H1 (cell line): ENCODE results near the gene OSMR. TPM values are rescaled to one million over a fixed set of nuclear protein-coding genes. Genes with fewer than 3 reads are reported as not detected.

Experiments used
- CTCF ChIA-PET: fragments of 300-600 bp; sonication (Branson Sonifier 250); formaldehyde crosslinking; loops from one replicate; lab custom pipeline; 2021; ENCODE audit not compliant: partially characterized antibody; lab: Charles Lee
- POLR2A ChIA-PET: fragments of 300-600 bp; sonication (Branson Sonifier 250); formaldehyde crosslinking; loops from one replicate; lab custom pipeline; 2021; ENCODE audit warnings: inconsistent platforms; ENCODE audit not compliant: partially characterized antibody; lab: Charles Lee
- DNase-seq, 2 experiments: peaks; one replicate each; pipeline versions ENCODE4 v3.0.0 to v3.0.0-alpha.2; 2010 to 2022; ENCODE audit warnings: low spot score in 2 of 2, low read depth in 1 of 2, mixed read lengths in 1 of 2
- FAIRE-seq: peaks from 2 replicates; lab custom pipeline; 2011; peaks lifted over from hg19 to GRCh38; lab: Jason Lieb, UNC
- H2AFZ ChIP-seq: 2 replicates; pipeline ENCODE4 v1.8.1; 2012; ENCODE audit warnings: low read length, inconsistent platforms
- H2AK5ac ChIP-seq: 2 replicates; pipeline ENCODE4 v1.6.1; 2013; ENCODE audit warnings: low read depth, low read length
- H2BK120ac ChIP-seq: replicated peaks from 2 replicates; pipeline ENCODE3; 2013; ENCODE audit warnings: low read depth, low read length, inconsistent platforms
- H2BK12ac ChIP-seq: 2 replicates; pipeline ENCODE4 v1.6.1; 2013; ENCODE audit warnings: low read depth, low read length
- H2BK15ac ChIP-seq: 2 replicates; pipeline ENCODE4 v1.6.1; 2013; ENCODE audit warnings: low read length
- H2BK20ac ChIP-seq: 2 replicates; pipeline ENCODE4 v1.6.1; 2013; ENCODE audit warnings: low read length
- H2BK5ac ChIP-seq: 2 replicates; pipeline ENCODE4 v1.6.1; 2013; ENCODE audit warnings: low read depth, low read length
- H3K14ac ChIP-seq: 2 replicates; pipeline ENCODE4 v1.6.1; 2013; ENCODE audit warnings: inconsistent platforms; ENCODE audit not compliant: insufficient read length
- H3K18ac ChIP-seq: 2 replicates; pipeline ENCODE4 v1.6.1; 2013; ENCODE audit warnings: low read length; ENCODE audit errors: extremely low read depth
- H3K23ac ChIP-seq: 2 replicates; pipeline ENCODE4 v1.6.1; 2013; ENCODE audit warnings: inconsistent platforms; ENCODE audit not compliant: insufficient read length
- H3K23me2 ChIP-seq: 2 replicates; pipeline ENCODE4 v1.6.1; 2013; ENCODE audit warnings: low read depth, low read length
- H3K27ac ChIP-seq: 2 replicates; pipeline ENCODE4 v1.6.1; 2011; ENCODE audit warnings: low read depth, low read length, inconsistent platforms
- H3K27me3 ChIP-seq, 4 experiments: replicated peaks in 1 of 4; 1 replicate in 1 of 4; 2 replicates in 3 of 4; pipeline versions ENCODE4 v1.6.1 to v1.8.1; 2011 to 2013; ENCODE audit warnings: low read length in 3 of 4, mild to moderate bottlenecking in 3 of 4, inconsistent platforms in 2 of 4, mixed read lengths in 2 of 4, moderate library complexity in 1 of 4; ENCODE audit not compliant: control insufficient read depth in 3 of 4, insufficient read depth in 3 of 4; ENCODE audit errors: extremely low read depth in 1 of 4
- H3K36me3 ChIP-seq, 4 experiments: 2 replicates each; pipeline versions ENCODE4 v1.6.1 to v1.8.1; 2011 to 2013; ENCODE audit warnings: mild to moderate bottlenecking in 4 of 4, low read length in 3 of 4, moderate library complexity in 2 of 4, control low read depth in 1 of 4, inconsistent platforms in 1 of 4; ENCODE audit not compliant: insufficient read depth in 4 of 4, control insufficient read depth in 2 of 4
- H3K4ac ChIP-seq: replicated peaks from 2 replicates; pipeline ENCODE3; 2013; ENCODE audit warnings: low read length, low read depth, mixed read lengths, inconsistent platforms; ENCODE audit not compliant: insufficient read length
- H3K4me1 ChIP-seq, 4 experiments: replicated peaks in 1 of 4; 1 replicate in 1 of 4; 2 replicates in 3 of 4; pipeline versions ENCODE4 v1.6.1 to v1.8.1; 2011 to 2013; ENCODE audit warnings: low read length in 3 of 4, inconsistent platforms in 2 of 4, mixed read lengths in 1 of 4; ENCODE audit not compliant: insufficient read depth in 4 of 4, control insufficient read depth in 3 of 4
- H3K4me2 ChIP-seq, 2 experiments: 2 replicates each; pipeline versions ENCODE4 v1.6.1 to v1.8.1; 2011 to 2013; ENCODE audit warnings: low read depth in 2 of 2, low read length in 2 of 2, control low read depth in 1 of 2, inconsistent platforms in 1 of 2, mild to moderate bottlenecking in 1 of 2; ENCODE audit not compliant: insufficient read depth in 1 of 2
- H3K4me3 ChIP-seq, 4 experiments: fragments of 200-600, 300-600 bp in 1 of 4; sonication (generic), shearing (Covaris generic), sonication (Bioruptor Twin) in 1 of 4; 2 replicates each; pipeline versions ENCODE4 v1.5.1 to v1.8.1; 2011 to 2016; ENCODE audit warnings: low read length in 4 of 4, low read depth in 3 of 4, control low read depth in 2 of 4, inconsistent platforms in 2 of 4, mild to moderate bottlenecking in 2 of 4, mixed read lengths in 1 of 4, moderate library complexity in 1 of 4; ENCODE audit not compliant: insufficient read depth in 2 of 4; ENCODE audit errors: extremely low read depth in 1 of 4
- H3K56ac ChIP-seq: replicated peaks from 2 replicates; pipeline ENCODE3; 2013; ENCODE audit warnings: low read depth, mild to moderate bottlenecking, mixed read lengths, low read length, inconsistent platforms; ENCODE audit not compliant: insufficient read length
- H3K79me1 ChIP-seq: 2 replicates; pipeline ENCODE4 v1.6.1; 2013; ENCODE audit warnings: low read depth, low read length, control low read depth
- H3K79me2 ChIP-seq, 2 experiments: 2 replicates each; pipeline versions ENCODE4 v1.6.1 to v1.8.1; 2012 to 2013; ENCODE audit warnings: low read length in 2 of 2, mild to moderate bottlenecking in 2 of 2, inconsistent platforms in 1 of 2; ENCODE audit not compliant: insufficient read depth in 2 of 2, control insufficient read depth in 1 of 2
- H3K9ac ChIP-seq, 4 experiments: replicated peaks in 1 of 4; 1 replicate in 1 of 4; 2 replicates in 3 of 4; pipeline versions ENCODE4 v1.6.1 to v1.8.1; 2011 to 2013; ENCODE audit warnings: low read depth in 3 of 4, low read length in 3 of 4, control low read depth in 2 of 4, mild to moderate bottlenecking in 2 of 4, moderate library complexity in 2 of 4, inconsistent platforms in 1 of 4; ENCODE audit errors: extremely low read depth in 1 of 4
- H3K9me3 ChIP-seq, 2 experiments: 2 replicates each; pipeline versions ENCODE4 v1.6.1 to v1.8.1; 2012 to 2013; ENCODE audit warnings: mild to moderate bottlenecking in 2 of 2, moderate library complexity in 2 of 2, control low read depth in 1 of 2, inconsistent platforms in 1 of 2, low read depth in 1 of 2, low read length in 1 of 2, mixed read lengths in 1 of 2; ENCODE audit not compliant: insufficient read depth in 2 of 2
- H4K20me1 ChIP-seq, 2 experiments: replicated peaks in 1 of 2; 2 replicates each; pipeline versions ENCODE3 to v1.8.1; 2011 to 2013; ENCODE audit warnings: inconsistent platforms in 2 of 2, low read length in 2 of 2, mild to moderate bottlenecking in 1 of 2; ENCODE audit not compliant: insufficient read depth in 2 of 2, control insufficient read depth in 1 of 2
- H4K5ac ChIP-seq: 2 replicates; pipeline ENCODE4 v1.6.1; 2013; ENCODE audit warnings: low read length, low read depth, mixed read lengths, inconsistent platforms; ENCODE audit not compliant: insufficient read length
- H4K8ac ChIP-seq: 2 replicates; pipeline ENCODE4 v1.8.0; 2013; ENCODE audit warnings: mild to moderate bottlenecking, moderate library complexity, low read length, inconsistent platforms; ENCODE audit not compliant: insufficient read depth; ENCODE audit errors: extremely low read depth
- H4K91ac ChIP-seq: replicated peaks from 2 replicates; pipeline ENCODE3; 2013; ENCODE audit warnings: low read length, mixed read lengths, inconsistent platforms; ENCODE audit not compliant: insufficient read length
- CHD2 ChIP-seq: IDR thresholded peaks from 2 replicates; pipeline ENCODE4 v1.6.1; 2012; ENCODE audit warnings: low read length, improper control_type of control experiment
- GABPA ChIP-seq: IDR thresholded peaks from 2 replicates; pipeline ENCODE4 v1.6.1; 2011; ENCODE audit warnings: mild to moderate bottlenecking, low read length, moderate library complexity, borderline replicate concordance; ENCODE audit not compliant: insufficient read depth
- KDM1A ChIP-seq: fragments of 200-600, 300-600 bp; sonication (generic); IDR thresholded peaks from 2 replicates; pipeline ENCODE4 v1.7.1; 2016; ENCODE audit warnings: mild to moderate bottlenecking, low read length, borderline replicate concordance
- NANOG ChIP-seq: IDR thresholded peaks from 2 replicates; pipeline ENCODE4 v1.6.1; 2011; ENCODE audit warnings: low read length, low read depth, mild to moderate bottlenecking, inconsistent platforms; ENCODE audit not compliant: insufficient read depth, poor library complexity, severe bottlenecking
- POLR2AphosphoS5 ChIP-seq: IDR thresholded peaks from 2 replicates; pipeline ENCODE4 v1.6.1; 2011; ENCODE audit warnings: low read depth, low read length
- POU5F1 ChIP-seq: IDR thresholded peaks from 2 replicates; pipeline ENCODE4 v1.6.1; 2011; ENCODE audit warnings: low read depth, mild to moderate bottlenecking, low read length, moderate library complexity
- RAD21 ChIP-seq, 2 experiments: IDR thresholded peaks in 1 of 2; conservative IDR thresholded peaks in 1 of 2; 2 replicates each; pipeline ENCODE4 v1.6.1; 2011; ENCODE audit warnings: low read depth in 2 of 2, low read length in 2 of 2, improper control_type of control experiment in 1 of 2, inconsistent platforms in 1 of 2, mild to moderate bottlenecking in 1 of 2, moderate library complexity in 1 of 2
- RNF2 ChIP-seq: fragments of 200-900, 300-1000 bp; sonication (generic); IDR thresholded peaks from 2 replicates; pipeline ENCODE4 v1.7.1; 2016; ENCODE audit warnings: borderline replicate concordance, low read depth, mild to moderate bottlenecking, antibody characterized with exemption, low read length; ENCODE audit not compliant: poor library complexity, severe bottlenecking; ENCODE audit errors: missing control alignments
- SUZ12 ChIP-seq: fragments of 200-600 bp; sonication (generic); IDR thresholded peaks from 2 replicates; pipeline ENCODE4 v1.6.1; 2012; ENCODE audit warnings: mild to moderate bottlenecking, inconsistent platforms, low read length, moderate library complexity, mixed read lengths
- TBP ChIP-seq: IDR thresholded peaks from 2 replicates; pipeline ENCODE4 v1.6.1; 2011; ENCODE audit warnings: low read depth, low read length, improper control_type of control experiment
- TEAD4 ChIP-seq: IDR thresholded peaks from 2 replicates; pipeline ENCODE4 v1.6.1; 2012; ENCODE audit warnings: low read depth, low read length, inconsistent platforms, mixed read lengths
- WGBS, 2 experiments: shearing (Covaris generic) in 1 of 2; methylation state at CpG; one replicate each; pipeline versions ENCODE4 v1.1.6 to v1.1.7; 2013 to 2015; ENCODE audit warnings: low lambda C conversion rate in 2 of 2, mixed read lengths in 2 of 2, inconsistent platforms in 1 of 2, low coverage in 1 of 2, missing lambda C conversion rate in 1 of 2; ENCODE audit not compliant: insufficient replicate concordance in 2 of 2, insufficient coverage in 1 of 2, insufficient read length in 1 of 2; ENCODE audit errors: extremely low coverage in 1 of 2, missing lambda C conversion rate in 1 of 2; 5-methylcytosine and 5-hydroxymethylcytosine counted together
- polyA plus RNA-seq, 7 experiments: library from polyadenylated mRNA; depleted of rRNA in 3 of 7; stranded (reverse) in 5 of 7; unstranded in 2 of 7; fragments of >200 nt in 5 of 7; fragments of 200-250 nt in 2 of 7; gene quantifications; 1 replicate in 5 of 7; 2 replicates in 1 of 7; 4 replicates in 1 of 7; pipeline versions ENCODE4 v1.2.1 to v1.2.3, GENCODE V29; 2011 to 2013; ENCODE audit warnings: missing spikeins in 2 of 7, mixed read lengths in 2 of 7
- total RNA-seq: library from RNA; stranded (reverse); fragmentation: NEBNext Ultra II Directional; extraction: Animal tissue kit (Norgen Biotek cat#: 25700); gene quantifications from 2 replicates; pipeline ENCODE4 v1.2.1, GENCODE V29; 2021
- TF ChIP-seq, protein P1 (sequence below): IDR thresholded peaks from 2 replicates; pipeline ENCODE4 v1.6.1; 2012; ENCODE audit warnings: low read length, inconsistent platforms

OSMR gene
- total and polyA plus RNA-seq, 2 of the 8 experiments (the other 6 are each of a cell fraction or from before 2014, with no cell fraction given) = 2.3 to 2.6 TPM

DNA sequence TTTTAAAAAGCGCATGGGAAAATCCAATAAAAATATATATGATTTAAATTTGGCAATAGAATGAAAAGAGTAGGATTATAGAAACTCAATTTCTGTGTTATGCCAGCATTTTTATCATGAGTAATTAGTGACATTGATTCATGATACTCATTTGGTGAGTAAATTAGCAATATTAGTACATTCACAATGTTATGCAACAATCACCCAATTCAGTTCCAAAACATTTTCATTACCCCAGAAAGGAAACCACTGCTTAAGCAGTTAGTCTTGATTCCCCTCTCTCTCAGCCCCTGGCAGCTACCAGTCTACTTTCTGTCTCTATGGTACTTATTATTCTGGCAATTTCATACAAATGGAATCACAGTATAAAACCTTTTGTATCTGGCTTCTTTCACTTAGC, 27.0 kb downstream of the OSMR start:
- Histone ChIP-seq H3K56ac (no peak overlapping the region), H3K9ac (no peak overlapping the region), H3K79me1 (no peaks in the 10 kb centered on the region), H3K18ac (no peak overlapping the region), H3K4me3 (no peak overlapping the region), H4K20me1 (no peaks in the 10 kb centered on the region), H3K27ac (no peak overlapping the region), H4K5ac (no peak overlapping the region), H3K4me2 (no peak overlapping the region), H3K27me3 (no peaks in the 10 kb centered on the region), H4K91ac (no peak overlapping the region), H3K4me1 (peaks cover 0 to 5% (median 3%) of the 10 kb centered on the region in 4 experiments; a peak in 2 of 7 replicates), H2AK5ac (no peak overlapping the region), H3K36me3 (no peaks in the 10 kb centered on the region), H3K14ac (no peak overlapping the region), H2BK20ac (no peak overlapping the region), H2BK5ac (no peak overlapping the region), H3K4ac (no peak overlapping the region), H2AFZ (no peak overlapping the region), H2BK12ac (no peak overlapping the region), H3K23ac (no peak overlapping the region), H2BK15ac (no peak overlapping the region), H3K9me3 (no peaks in the 10 kb centered on the region), H3K79me2 (no peaks in the 10 kb centered on the region), H2BK120ac (no peak overlapping the region), H3K23me2 (no peaks in the 10 kb centered on the region), H4K8ac (no peak overlapping the region)
- FAIRE-seq (no peak), DNase-seq (no peak)
- ChIA-PET POLR2A (no interaction called here), CTCF (interaction anchor here (1.2 kb wide), 1 partner anchor 49 kb away, joined by 3 read pairs; no protein-coding TSS in a partner anchor)
- 95% methylated on average over 1 of the region's 1 CpG; no CpG with 5 or more reads in 1 of the 2 experiments for WGBS, 2 experiments
- TF ChIP-seq CHD2 (no peak), POU5F1 (no peak), RAD21 (IDR thresholded peaks at IDR 0.05 in 1 of 2, conservative IDR thresholded peaks at IDR 0.05 in 1 of 2; ENCODE audit: low read depth in 2 of 2, low read length in 2 of 2) (no peak), SUZ12 (no peak), POLR2AphosphoS5 (no peak), TEAD4 (no peak), TBP (no peak), RNF2 (no peak), NANOG (no peak), KDM1A (no peak), GABPA (no peak)
- TF ChIP-seq, protein P1, sequence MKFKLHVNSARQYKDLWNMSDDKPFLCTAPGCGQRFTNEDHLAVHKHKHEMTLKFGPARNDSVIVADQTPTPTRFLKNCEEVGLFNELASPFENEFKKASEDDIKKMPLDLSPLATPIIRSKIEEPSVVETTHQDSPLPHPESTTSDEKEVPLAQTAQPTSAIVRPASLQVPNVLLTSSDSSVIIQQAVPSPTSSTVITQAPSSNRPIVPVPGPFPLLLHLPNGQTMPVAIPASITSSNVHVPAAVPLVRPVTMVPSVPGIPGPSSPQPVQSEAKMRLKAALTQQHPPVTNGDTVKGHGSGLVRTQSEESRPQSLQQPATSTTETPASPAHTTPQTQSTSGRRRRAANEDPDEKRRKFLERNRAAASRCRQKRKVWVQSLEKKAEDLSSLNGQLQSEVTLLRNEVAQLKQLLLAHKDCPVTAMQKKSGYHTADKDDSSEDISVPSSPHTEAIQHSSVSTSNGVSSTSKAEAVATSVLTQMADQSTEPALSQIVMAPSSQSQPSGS = no peak
